OCI-LY7 (cell line): ENCODE data around the gene FAM107A. TPM values are rescaled to one million over a fixed set of nuclear protein-coding genes. Genes with fewer than 3 reads are reported as not detected.

Source experiments
- BruUV-seq: library from RNA; stranded (reverse); fragments of 400-500 nt; replicated peaks from 2 replicates; lab custom pipeline; 2021; lab: Mats Ljungman, UMichigan
- CTCF ChIA-PET: fragments of 300-600 bp; sonication (Branson Sonifier 250); formaldehyde crosslinking; loops from one replicate; lab custom pipeline; 2022; ENCODE audit warnings: antibody characterized with exemption; ENCODE audit not compliant: unreplicated experiment; lab: Charles Lee
- POLR2A ChIA-PET: fragments of 300-600 bp; sonication (Branson Sonifier 250); formaldehyde crosslinking; loops from one replicate; lab custom pipeline; 2022; ENCODE audit warnings: antibody characterized with exemption; lab: Charles Lee
- DNase-seq: peaks from one replicate; pipeline ENCODE4 v3.0.0-alpha.2; 2015; ENCODE audit warnings: low spot score
- H2AFZ ChIP-seq: fragments of 200-600 bp; sonication (generic), shearing (Covaris generic); 2 replicates; pipeline ENCODE4 v1.6.1; 2014; ENCODE audit warnings: mild to moderate bottlenecking, antibody characterized with exemption, low read length, moderate library complexity
- H3K27ac ChIP-seq: fragments of 200-600 bp; sonication (generic); 2 replicates; pipeline ENCODE4 v1.5.1; 2014; ENCODE audit warnings: mixed run types, low read depth, mild to moderate bottlenecking, moderate library complexity, low read length, inconsistent platforms; ENCODE audit not compliant: poor library complexity, severe bottlenecking
- H3K36me3 ChIP-seq: fragments of 200-600 bp; sonication (generic); 2 replicates; pipeline ENCODE4 v1.6.1; 2014; ENCODE audit warnings: mild to moderate bottlenecking, antibody characterized with exemption, low read length, moderate library complexity, mixed read lengths; ENCODE audit not compliant: insufficient read depth
- H3K4me1 ChIP-seq: fragments of 200-600 bp; sonication (generic); 2 replicates; pipeline ENCODE4 v1.5.1; 2014; ENCODE audit warnings: mild to moderate bottlenecking, low read length; ENCODE audit not compliant: insufficient read depth, poor library complexity, severe bottlenecking
- H3K4me2 ChIP-seq: fragments of 200-600 bp; sonication (generic); 2 replicates; pipeline ENCODE4 v1.6.1; 2014; ENCODE audit warnings: mild to moderate bottlenecking, low read length
- H3K4me3 ChIP-seq: fragments of 200-600 bp; sonication (generic); 2 replicates; pipeline ENCODE4 v1.5.1; 2014; ENCODE audit warnings: mild to moderate bottlenecking, low read depth, low read length; ENCODE audit not compliant: poor library complexity, severe bottlenecking
- H3K79me2 ChIP-seq: fragments of 200-600 bp; sonication (generic); 2 replicates; pipeline ENCODE4 v1.6.1; 2016; ENCODE audit warnings: low read depth, mild to moderate bottlenecking, low read length, moderate library complexity, mixed read lengths; ENCODE audit not compliant: insufficient read depth
- H3K9me2 ChIP-seq: fragments of 200-600 bp; sonication (generic); 2 replicates; pipeline ENCODE4 v1.6.1; 2016; ENCODE audit warnings: mild to moderate bottlenecking, low read length, mixed read lengths; ENCODE audit not compliant: insufficient read depth
- H3K9me3 ChIP-seq: fragments of 200-600 bp; sonication (generic); 2 replicates; pipeline ENCODE4 v1.6.1; 2014; ENCODE audit warnings: mild to moderate bottlenecking, mixed run types, low read length, mixed read lengths
- H4K20me1 ChIP-seq: fragments of 200-600 bp; sonication (generic); 2 replicates; pipeline ENCODE4 v1.6.1; 2014; ENCODE audit warnings: mild to moderate bottlenecking, antibody characterized with exemption, low read length, moderate library complexity, mixed read lengths; ENCODE audit not compliant: insufficient read depth
- CTCF ChIP-seq: fragments of 200-600 bp; sonication (generic); conservative IDR thresholded peaks from 2 replicates; pipeline ENCODE4 v1.5.1; 2014; ENCODE audit warnings: mild to moderate bottlenecking, antibody characterized with exemption, low read length, moderate library complexity, mixed read lengths
- EZH2phosphoT487 ChIP-seq: fragments of 200-600 bp; sonication (generic); IDR thresholded peaks from 2 replicates; pipeline ENCODE4 v1.6.1; 2018; ENCODE audit warnings: low read depth, borderline replicate concordance, mild to moderate bottlenecking, mixed run types, antibody characterized with exemption, low read length, moderate library complexity, mixed read lengths
- intact Hi-C: fragments of 100-400 bp; cut with micrococcal nuclease; formaldehyde crosslinking; loops from one replicate; pipeline ENCODE4 v1.10.0; 2022; ENCODE audit not compliant: unreplicated experiment
- total RNA-seq, 2 experiments: library from RNA; depleted of rRNA in 1 of 2; stranded (reverse); fragments of >200 nt in 1 of 2; shearing (Covaris generic) in 1 of 2; gene quantifications; 2 replicates each; pipeline ENCODE4 v1.2.3, GENCODE V29; 2014 to 2022

FAM107A gene
- total RNA-seq, 2 experiments from 2014 or later: not detected

GRCh38 chr3:58597770-58598310 lies 20.6 kb upstream of the FAM107A start:
- no peaks in the 10 kb centered on the region for H3K4me1 ChIP-seq
- intact Hi-C loops: no loop called here
- CTCF ChIA-PET: no interaction called here
- no peak for DNase-seq
- POLR2A ChIA-PET: interaction anchor here (0.5 kb wide), 1 partner anchor 95 kb away, joined by 3 read pairs; no protein-coding TSS in a partner anchor
- no peaks in the 10 kb centered on the region for H3K9me3 ChIP-seq
- no peak overlapping the region for H2AFZ ChIP-seq
- H3K9me2 ChIP-seq: no peaks in the 10 kb centered on the region
- no TSS peak for BruUV-seq
- H3K4me3 ChIP-seq: no peak overlapping the region
- no peaks in the 10 kb centered on the region for H3K36me3 ChIP-seq
- H3K27ac ChIP-seq: no peak overlapping the region
- TF ChIP-seq EZH2phosphoT487 (no peak), CTCF (no peak)
- H3K4me2 ChIP-seq: no peak overlapping the region
- H4K20me1 ChIP-seq: no peaks in the 10 kb centered on the region
- H3K79me2 ChIP-seq: no peaks in the 10 kb centered on the region

- DNase-seq: no peak
- no peaks in the 10 kb centered on the region for H3K9me3 ChIP-seq
- H3K4me1 ChIP-seq: no peaks in the 10 kb centered on the region
- no peak overlapping the region for H2AFZ ChIP-seq
- H3K9me2 ChIP-seq: no peaks in the 10 kb centered on the region
- ChIA-PET POLR2A (interaction anchor here (0.7 kb wide), 1 partner anchor 383 kb away, joined by 3 read pairs; no protein-coding TSS in a partner anchor), CTCF (no interaction called here)
- intact Hi-C loops: no loop called here
- TF ChIP-seq CTCF (no peak), EZH2phosphoT487 (no peak)
- BruUV-seq: no TSS peak
- H3K27ac ChIP-seq: no peak overlapping the region
- H3K36me3 ChIP-seq: no peaks in the 10 kb centered on the region
- no peak overlapping the region for H3K4me2 ChIP-seq
- H3K79me2 ChIP-seq: no peaks in the 10 kb centered on the region
- no peak overlapping the region for H3K4me3 ChIP-seq
- H4K20me1 ChIP-seq: no peaks in the 10 kb centered on the region
Measured at GRCh38 chr3:58596834-58597518, 19.8 kb upstream of the FAM107A start.

GRCh38 chr3:58594117-58594516 lies 16.9 kb upstream of the FAM107A start:
- POLR2A ChIA-PET: interaction anchor here (0.5 kb wide), 1 partner anchor 36 kb away, joined by 3 read pairs; no protein-coding TSS in a partner anchor

More at GRCh38 chr3:58594117-58594516, 16.9 kb upstream of the FAM107A start:
- Histone ChIP-seq H4K20me1 (no peaks in the 10 kb centered on the region), H3K9me3 (no peaks in the 10 kb centered on the region), H3K36me3 (no peaks in the 10 kb centered on the region), H3K4me3 (no peak overlapping the region), H3K9me2 (no peaks in the 10 kb centered on the region), H3K79me2 (no peaks in the 10 kb centered on the region), H2AFZ (no peak overlapping the region), H3K4me2 (no peak overlapping the region), H3K4me1 (no peaks in the 10 kb centered on the region), H3K27ac (no peak overlapping the region)
- BruUV-seq: no TSS peak
- CTCF ChIA-PET: no interaction called here
- TF ChIP-seq EZH2phosphoT487 (no peak), CTCF (no peak)
- DNase-seq: no peak
- intact Hi-C loops: no loop called here
